OCI-LY1 (cell line): Measurements from ENCODE around the gene HARBI1.

Experiments used
- H2AFZ ChIP-seq: fragments of 200-600 bp; sonication (generic), shearing (Covaris generic); 2 replicates; pipeline ENCODE4 v1.6.0; 2014; ENCODE audit warnings: antibody characterized with exemption, mild to moderate bottlenecking, low read length
- H3F3A ChIP-seq: fragments of 200-600 bp; sonication (generic), shearing (Covaris generic); 2 replicates; pipeline ENCODE4 v1.6.0; 2014; ENCODE audit warnings: mild to moderate bottlenecking, antibody characterized with exemption, low read length, moderate library complexity; ENCODE audit not compliant: insufficient read depth
- H3K27ac ChIP-seq: fragments of 200-600 bp; sonication (generic); 2 replicates; pipeline ENCODE4 v1.5.1; 2014; ENCODE audit warnings: low read length, mixed run types, mild to moderate bottlenecking, low read depth; ENCODE audit not compliant: poor library complexity, severe bottlenecking
- H3K27me3 ChIP-seq: fragments of 200-600 bp; sonication (generic); 2 replicates; pipeline ENCODE4 v1.6.0; 2014; ENCODE audit warnings: antibody characterized with exemption, mild to moderate bottlenecking, low read length, moderate library complexity; ENCODE audit not compliant: insufficient read depth
- H3K36me3 ChIP-seq: fragments of 200-600 bp; sonication (generic); 2 replicates; pipeline ENCODE4 v1.6.1; 2014; ENCODE audit warnings: mild to moderate bottlenecking, antibody characterized with exemption, low read length, moderate library complexity, mixed read lengths; ENCODE audit not compliant: insufficient read depth
- H3K4me1 ChIP-seq: fragments of 200-600 bp; sonication (generic); 2 replicates; pipeline ENCODE4 v1.5.1; 2014; ENCODE audit warnings: mild to moderate bottlenecking, low read length, moderate library complexity; ENCODE audit not compliant: insufficient read depth, severe bottlenecking
- H3K4me2 ChIP-seq: fragments of 200-600 bp; sonication (generic), shearing (Covaris generic); 2 replicates; pipeline ENCODE4 v1.6.1; 2014; ENCODE audit warnings: low read length
- H3K4me3 ChIP-seq: fragments of 200-600 bp; sonication (generic); 2 replicates; pipeline ENCODE4 v1.5.1; 2014; ENCODE audit warnings: low read length, low read depth, mild to moderate bottlenecking, mixed read lengths; ENCODE audit not compliant: poor library complexity, severe bottlenecking
- H3K79me2 ChIP-seq: fragments of 200-600 bp; shearing (Covaris generic); 2 replicates; pipeline ENCODE4 v1.6.1; 2016; ENCODE audit warnings: mixed run types, low read length, mixed read lengths; ENCODE audit not compliant: insufficient read depth
- H3K9ac ChIP-seq: fragments of 200-600 bp; sonication (generic), shearing (Covaris generic); 2 replicates; pipeline ENCODE4 v1.6.1; 2014; ENCODE audit warnings: mild to moderate bottlenecking, low read length, mixed read lengths
- H3K9me2 ChIP-seq: fragments of 200-600 bp; sonication (generic), shearing (Covaris generic); 2 replicates; pipeline ENCODE4 v1.6.1; 2014; ENCODE audit warnings: low read depth, mild to moderate bottlenecking, low read length, mixed read lengths
- H3K9me3 ChIP-seq: fragments of 200-600 bp; shearing (Covaris generic); 2 replicates; pipeline ENCODE4 v1.6.1; 2014; ENCODE audit warnings: low read length, mixed read lengths
- H4K20me1 ChIP-seq: fragments of 200-600 bp; sonication (generic), shearing (Covaris generic); 2 replicates; pipeline ENCODE4 v1.6.0; 2016; ENCODE audit warnings: mild to moderate bottlenecking, low read length; ENCODE audit not compliant: insufficient read depth
- EZH2 ChIP-seq: fragments of 200-600 bp; sonication (generic), shearing (Covaris generic); IDR thresholded peaks from 2 replicates; pipeline ENCODE4 v1.8.0; 2017; ENCODE audit warnings: borderline replicate concordance, mixed run types, mild to moderate bottlenecking, antibody characterized with exemption, low read length, moderate library complexity, mixed read lengths
- TF ChIP-seq, protein P1 (sequence below): fragments of 200-600 bp; sonication (generic), shearing (Covaris generic); IDR thresholded peaks from 2 replicates; pipeline ENCODE4 v1.5.1; 2017; ENCODE audit warnings: mild to moderate bottlenecking, antibody characterized with exemption, low read length, moderate library complexity, mixed read lengths

The HARBI1 gene

DNA sequence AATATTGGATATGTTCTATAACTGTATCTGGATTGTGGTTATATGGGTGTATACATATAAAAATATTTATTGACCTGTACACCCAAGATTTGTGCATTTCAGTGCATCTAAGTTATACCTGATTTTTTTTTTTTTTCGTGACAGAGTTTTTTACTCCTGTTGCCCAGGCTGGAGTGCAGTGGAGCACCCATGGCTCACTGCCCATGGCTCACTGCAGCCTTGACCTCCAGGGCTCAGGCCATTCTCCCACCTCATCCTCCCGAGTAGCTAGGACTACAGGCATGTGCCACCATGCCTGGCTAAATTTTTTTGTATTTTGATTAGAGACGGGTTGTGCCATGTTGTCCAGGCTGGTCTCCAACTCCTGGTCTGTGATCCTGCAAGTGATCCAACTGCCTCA lies 24.6 kb upstream of the HARBI1 start:
- Histone ChIP-seq H3K9me3 (no peaks in the 10 kb centered on the region), H2AFZ (no peak overlapping the region), H3K27ac (no peak overlapping the region), H3K4me1 (no peaks in the 10 kb centered on the region), H4K20me1 (no peaks in the 10 kb centered on the region), H3F3A (no peaks in the 10 kb centered on the region), H3K27me3 (no peaks in the 10 kb centered on the region), H3K4me3 (no peak overlapping the region), H3K9me2 (no peaks in the 10 kb centered on the region), H3K4me2 (no peak overlapping the region), H3K79me2 (no peaks in the 10 kb centered on the region), H3K9ac (no peak overlapping the region), H3K36me3 (peaks cover 43% of the 10 kb centered on the region)
- TF ChIP-seq, protein P1, sequence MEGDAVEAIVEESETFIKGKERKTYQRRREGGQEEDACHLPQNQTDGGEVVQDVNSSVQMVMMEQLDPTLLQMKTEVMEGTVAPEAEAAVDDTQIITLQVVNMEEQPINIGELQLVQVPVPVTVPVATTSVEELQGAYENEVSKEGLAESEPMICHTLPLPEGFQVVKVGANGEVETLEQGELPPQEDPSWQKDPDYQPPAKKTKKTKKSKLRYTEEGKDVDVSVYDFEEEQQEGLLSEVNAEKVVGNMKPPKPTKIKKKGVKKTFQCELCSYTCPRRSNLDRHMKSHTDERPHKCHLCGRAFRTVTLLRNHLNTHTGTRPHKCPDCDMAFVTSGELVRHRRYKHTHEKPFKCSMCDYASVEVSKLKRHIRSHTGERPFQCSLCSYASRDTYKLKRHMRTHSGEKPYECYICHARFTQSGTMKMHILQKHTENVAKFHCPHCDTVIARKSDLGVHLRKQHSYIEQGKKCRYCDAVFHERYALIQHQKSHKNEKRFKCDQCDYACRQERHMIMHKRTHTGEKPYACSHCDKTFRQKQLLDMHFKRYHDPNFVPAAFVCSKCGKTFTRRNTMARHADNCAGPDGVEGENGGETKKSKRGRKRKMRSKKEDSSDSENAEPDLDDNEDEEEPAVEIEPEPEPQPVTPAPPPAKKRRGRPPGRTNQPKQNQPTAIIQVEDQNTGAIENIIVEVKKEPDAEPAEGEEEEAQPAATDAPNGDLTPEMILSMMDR = no peak
- TF ChIP-seq EZH2 = no peak

DNA sequence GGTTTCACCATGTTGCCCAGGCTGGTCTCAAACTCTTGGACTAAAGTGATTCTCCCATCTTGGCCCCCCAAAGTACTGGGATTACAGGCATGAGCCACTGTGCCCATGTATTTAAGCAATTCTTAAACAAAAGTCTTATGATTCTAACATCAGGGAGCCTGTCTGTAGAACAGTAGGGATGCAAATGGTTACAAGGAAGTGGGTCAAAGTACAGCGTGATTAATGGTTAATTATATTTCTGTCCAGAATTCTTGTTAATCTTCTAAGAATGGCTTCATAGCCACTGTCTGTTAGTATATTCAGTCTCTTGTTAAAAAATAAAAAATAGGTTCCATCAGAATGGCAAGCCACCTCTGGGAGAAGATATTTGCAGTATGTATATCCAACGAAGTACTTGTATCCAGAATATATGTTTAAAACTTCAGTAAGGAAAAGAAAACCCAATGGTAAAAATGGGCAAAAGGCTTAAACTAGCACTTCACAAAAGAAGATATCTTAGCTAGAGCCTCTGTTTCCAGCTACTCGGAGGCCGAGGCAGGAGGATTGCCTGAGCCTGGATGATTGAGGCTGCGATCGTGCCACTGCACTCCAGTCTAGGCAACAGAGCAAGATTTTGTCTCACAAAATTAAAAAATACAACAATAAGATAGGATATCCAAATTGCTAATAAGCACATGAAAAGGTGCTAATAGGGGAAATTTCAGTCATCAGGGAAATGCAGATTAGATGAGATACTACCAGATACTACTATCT lies 23.2 kb upstream of the HARBI1 start:
- TF ChIP-seq EZH2 = no peak
- TF ChIP-seq, protein P1 = no peak
- H3K36me3 ChIP-seq = peaks cover 41% of the 10 kb centered on the region
- no peak overlapping the region for H3K9ac ChIP-seq
- H3K4me2 ChIP-seq = no peak overlapping the region
- no peaks in the 10 kb centered on the region for H3K27me3 ChIP-seq
- no peaks in the 10 kb centered on the region for H3K79me2 ChIP-seq
- H3F3A ChIP-seq = no peaks in the 10 kb centered on the region
- H3K27ac ChIP-seq = no peak overlapping the region
- H3K9me2 ChIP-seq = no peaks in the 10 kb centered on the region
- no peaks in the 10 kb centered on the region for H4K20me1 ChIP-seq
- H3K4me1 ChIP-seq = no peaks in the 10 kb centered on the region
- H3K9me3 ChIP-seq = no peaks in the 10 kb centered on the region
- H2AFZ ChIP-seq = no peak overlapping the region
- H3K4me3 ChIP-seq = no peak overlapping the region

DNA sequence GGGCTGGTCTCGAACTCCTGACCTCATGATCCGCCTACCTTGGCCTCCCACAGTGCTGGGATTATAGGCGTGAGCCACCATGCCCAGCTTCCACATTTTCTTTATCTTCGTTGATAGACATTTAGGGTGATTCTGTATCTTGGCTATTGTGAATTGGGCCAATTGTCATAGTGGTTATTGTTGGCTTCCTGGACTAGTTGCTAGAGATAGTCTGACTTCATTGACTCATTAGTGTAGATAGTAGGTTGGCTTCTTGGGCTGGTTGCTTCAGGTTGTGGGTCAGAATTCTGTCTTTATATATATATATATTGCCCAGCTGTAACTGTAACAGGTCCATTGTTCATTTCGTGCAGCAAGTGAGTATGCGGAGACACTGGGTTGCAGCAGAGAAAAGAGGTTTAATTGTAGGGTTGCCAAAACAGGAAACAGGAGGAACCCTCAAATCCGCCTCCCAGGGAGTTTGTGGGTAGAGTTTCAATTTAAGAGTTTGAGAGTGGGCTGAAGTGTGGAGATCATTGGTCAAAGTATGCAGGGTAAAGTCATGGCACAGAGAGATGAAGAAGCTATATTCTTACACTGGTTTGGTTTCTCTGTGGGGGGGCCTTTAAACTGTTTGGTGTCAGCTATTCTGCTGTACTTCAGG lies 22.3 kb upstream of the HARBI1 start:
- no peaks in the 10 kb centered on the region for H4K20me1 ChIP-seq
- H3K27me3 ChIP-seq = no peaks in the 10 kb centered on the region
- no peak overlapping the region for H2AFZ ChIP-seq
- H3K9me2 ChIP-seq = no peaks in the 10 kb centered on the region
- no peak overlapping the region for H3K9ac ChIP-seq
- H3K4me3 ChIP-seq = no peak overlapping the region
- no peak overlapping the region for H3K4me2 ChIP-seq
- peaks cover 35% of the 10 kb centered on the region for H3K36me3 ChIP-seq
- H3K4me1 ChIP-seq = no peaks in the 10 kb centered on the region
- H3K79me2 ChIP-seq = no peaks in the 10 kb centered on the region
- no peaks in the 10 kb centered on the region for H3F3A ChIP-seq
- H3K27ac ChIP-seq = no peak overlapping the region
- H3K9me3 ChIP-seq = no peaks in the 10 kb centered on the region
- TF ChIP-seq EZH2 = no peak
- TF ChIP-seq, protein P1 = no peak
